OCI-M2 (cell line): Measurements from ENCODE around the gene SDCBP2.

Experiments
- DNase-seq: peaks from one replicate; lab custom pipeline; 2025; ENCODE audit not compliant: unreplicated experiment; lab: John Stamatoyannopoulos, UW

SDCBP2 gene

GRCh38 chr20:1298888-1299511 is 29.9 kb downstream of the SDCBP2 start:
- DNase-seq = no peak

GRCh38 chr20:1298166-1298565 is 30.8 kb downstream of the SDCBP2 start:
- no peak for DNase-seq

GRCh38 chr20:1297486-1297885 is 31.5 kb downstream of the SDCBP2 start:
- no peak for DNase-seq

- DNase-seq = no peak
Observed at GRCh38 chr20:1296922-1297321, 32.0 kb downstream of the SDCBP2 start.

- no peak for DNase-seq
Observed at GRCh38 chr20:1296117-1296610, 32.8 kb downstream of the SDCBP2 start.

GRCh38 chr20:1295276-1295930 is 33.5 kb downstream of the SDCBP2 start:
- DNase-seq = no peak

- DNase-seq = no peak
Observed at GRCh38 chr20:1294497-1294896, 34.4 kb downstream of the SDCBP2 start.

GRCh38 chr20:1293641-1294379 is 35.1 kb downstream of the SDCBP2 start:
- DNase-seq = no peak

GRCh38 chr20:1292620-1293019 is 36.3 kb downstream of the SDCBP2 start:
- no peak for DNase-seq

- no peak for DNase-seq
Observed at GRCh38 chr20:1291191-1291741, 37.7 kb downstream of the SDCBP2 start.

- no peak for DNase-seq
Observed at GRCh38 chr20:1287787-1288569, 41.0 kb downstream of the SDCBP2 start.

GRCh38 chr20:1287306-1287705 is 41.6 kb downstream of the SDCBP2 start:
- no peak for DNase-seq

GRCh38 chr20:1286267-1287024 is 42.5 kb downstream of the SDCBP2 start:
- no peak for DNase-seq

GRCh38 chr20:1283522-1284510 is 45.1 kb downstream of the SDCBP2 start:
- DNase-seq = no peak

GRCh38 chr20:1282966-1283365 is 46.0 kb downstream of the SDCBP2 start:
- no peak for DNase-seq

GRCh38 chr20:1281279-1282057 is 47.5 kb downstream of the SDCBP2 start:
- no peak for DNase-seq

- DNase-seq = no peak
Observed at GRCh38 chr20:1280195-1281102, 48.5 kb downstream of the SDCBP2 start.
